ENCODE measurements around the gene SMPD3.

DNA sequence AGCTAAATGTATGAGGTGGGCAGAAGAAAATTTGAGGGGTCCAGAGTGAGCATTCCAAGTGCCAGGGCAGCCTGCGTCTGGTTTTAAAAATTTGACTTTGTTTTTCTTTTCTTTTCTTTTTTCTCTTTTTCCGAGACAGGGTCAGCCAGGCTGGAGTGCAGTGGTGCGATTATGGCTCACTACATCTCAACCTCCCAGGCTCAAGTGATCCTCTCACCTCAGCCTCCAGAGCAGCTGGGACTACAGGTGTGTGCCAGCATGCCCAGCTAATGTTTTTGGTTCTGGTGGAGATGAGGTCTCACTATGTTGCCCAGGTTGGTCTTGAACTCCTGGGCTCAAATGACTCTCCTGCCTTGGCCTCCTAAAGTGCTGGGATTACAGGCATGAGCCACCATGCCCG lies 15.6 kb downstream of the SMPD3 start:
- TF ChIP-seq, protein P1, sequence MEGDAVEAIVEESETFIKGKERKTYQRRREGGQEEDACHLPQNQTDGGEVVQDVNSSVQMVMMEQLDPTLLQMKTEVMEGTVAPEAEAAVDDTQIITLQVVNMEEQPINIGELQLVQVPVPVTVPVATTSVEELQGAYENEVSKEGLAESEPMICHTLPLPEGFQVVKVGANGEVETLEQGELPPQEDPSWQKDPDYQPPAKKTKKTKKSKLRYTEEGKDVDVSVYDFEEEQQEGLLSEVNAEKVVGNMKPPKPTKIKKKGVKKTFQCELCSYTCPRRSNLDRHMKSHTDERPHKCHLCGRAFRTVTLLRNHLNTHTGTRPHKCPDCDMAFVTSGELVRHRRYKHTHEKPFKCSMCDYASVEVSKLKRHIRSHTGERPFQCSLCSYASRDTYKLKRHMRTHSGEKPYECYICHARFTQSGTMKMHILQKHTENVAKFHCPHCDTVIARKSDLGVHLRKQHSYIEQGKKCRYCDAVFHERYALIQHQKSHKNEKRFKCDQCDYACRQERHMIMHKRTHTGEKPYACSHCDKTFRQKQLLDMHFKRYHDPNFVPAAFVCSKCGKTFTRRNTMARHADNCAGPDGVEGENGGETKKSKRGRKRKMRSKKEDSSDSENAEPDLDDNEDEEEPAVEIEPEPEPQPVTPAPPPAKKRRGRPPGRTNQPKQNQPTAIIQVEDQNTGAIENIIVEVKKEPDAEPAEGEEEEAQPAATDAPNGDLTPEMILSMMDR (IDR thresholded peaks at IDR 0.05 in 8 of 11, conservative IDR thresholded peaks at IDR 0.05 in 3 of 11) = no peak
- TF ChIP-seq POLR2A (IDR thresholded peaks at IDR 0.05) (no peak), POLR2AphosphoS5 (IDR thresholded peaks at IDR 0.05) (no peak)

All from spleen (tissue), 7 donors.